DOHH2 (cell line): ENCODE data around the gene TBL3.

Source experiments
- CTCF ChIP-seq: fragments of 200-600 bp; sonication (generic); IDR thresholded peaks from one replicate; pipeline ENCODE4 v1.5.1; 2014; ENCODE audit warnings: antibody characterized with exemption, mild to moderate bottlenecking, low read depth, low read length; ENCODE audit not compliant: poor library complexity, severe bottlenecking
- EZH2phosphoT487 ChIP-seq: fragments of 200-600 bp; sonication (generic); IDR thresholded peaks from 2 replicates; pipeline ENCODE4 v1.6.1; 2017; ENCODE audit warnings: borderline replicate concordance, mild to moderate bottlenecking, antibody characterized with exemption, low read length, moderate library complexity, mixed read lengths

- TF ChIP-seq CTCF (no peak), EZH2phosphoT487 (no peak)
Observed at GRCh38 chr16:2013527-2013926, 41.7 kb downstream of the TBL3 start.
